ENCODE data around the gene SLC7A10. TPM values are rescaled to one million over a fixed set of nuclear protein-coding genes. Genes with fewer than 3 reads are reported as not detected.

SLC7A10 gene
- total RNA-seq, 2 experiments from 2014 or later: not detected

- POLR2A ChIA-PET: no interaction called here
- no peak for DNase-seq (ENCODE audit: low spot score)
- H4K20me1 ChIP-seq (ENCODE audit: insufficient read depth, low read length): no peaks in the 10 kb centered on the region
- TF ChIP-seq, protein P1, sequence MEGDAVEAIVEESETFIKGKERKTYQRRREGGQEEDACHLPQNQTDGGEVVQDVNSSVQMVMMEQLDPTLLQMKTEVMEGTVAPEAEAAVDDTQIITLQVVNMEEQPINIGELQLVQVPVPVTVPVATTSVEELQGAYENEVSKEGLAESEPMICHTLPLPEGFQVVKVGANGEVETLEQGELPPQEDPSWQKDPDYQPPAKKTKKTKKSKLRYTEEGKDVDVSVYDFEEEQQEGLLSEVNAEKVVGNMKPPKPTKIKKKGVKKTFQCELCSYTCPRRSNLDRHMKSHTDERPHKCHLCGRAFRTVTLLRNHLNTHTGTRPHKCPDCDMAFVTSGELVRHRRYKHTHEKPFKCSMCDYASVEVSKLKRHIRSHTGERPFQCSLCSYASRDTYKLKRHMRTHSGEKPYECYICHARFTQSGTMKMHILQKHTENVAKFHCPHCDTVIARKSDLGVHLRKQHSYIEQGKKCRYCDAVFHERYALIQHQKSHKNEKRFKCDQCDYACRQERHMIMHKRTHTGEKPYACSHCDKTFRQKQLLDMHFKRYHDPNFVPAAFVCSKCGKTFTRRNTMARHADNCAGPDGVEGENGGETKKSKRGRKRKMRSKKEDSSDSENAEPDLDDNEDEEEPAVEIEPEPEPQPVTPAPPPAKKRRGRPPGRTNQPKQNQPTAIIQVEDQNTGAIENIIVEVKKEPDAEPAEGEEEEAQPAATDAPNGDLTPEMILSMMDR (conservative IDR thresholded peaks at IDR 0.05; ENCODE audit: low read length): no peak
- TF ChIP-seq EZH2phosphoT487 (IDR thresholded peaks at IDR 0.05; ENCODE audit: borderline replicate concordance, low read depth, low read length): no peak
- no peaks in the 10 kb centered on the region for H3K36me3 ChIP-seq (ENCODE audit: insufficient read depth, low read length)
- H3K4me1 ChIP-seq (ENCODE audit: insufficient read depth, low read length, poor library complexity, severe bottlenecking): no peaks in the 10 kb centered on the region
- H3K27ac ChIP-seq (ENCODE audit: low read depth, low read length, poor library complexity, severe bottlenecking): no peak overlapping the region
- BruUV-seq (replicated peaks): no TSS peak
- no peaks in the 10 kb centered on the region for H3K79me2 ChIP-seq (ENCODE audit: insufficient read depth, low read depth, low read length)
- H3K9me2 ChIP-seq (ENCODE audit: insufficient read depth, low read length): no peaks in the 10 kb centered on the region
- no peak overlapping the region for H3K4me2 ChIP-seq (ENCODE audit: low read length)
- peaks cover 9% of the 10 kb centered on the region; the same call in 1 of the 2 replicates for H3K9me3 ChIP-seq (ENCODE audit: low read length)
- no peak overlapping the region for H3K4me3 ChIP-seq (ENCODE audit: low read depth, low read length, poor library complexity, severe bottlenecking)
- CTCF ChIA-PET (ENCODE audit: unreplicated experiment): no interaction called here
- intact Hi-C loops (cut with micrococcal nuclease; ENCODE audit: unreplicated experiment): no loop called here
- no peak overlapping the region for H2AFZ ChIP-seq (ENCODE audit: low read length)
Observed at GRCh38 chr19:33252971-33253370, 27.3 kb upstream of the SLC7A10 start.

DNA sequence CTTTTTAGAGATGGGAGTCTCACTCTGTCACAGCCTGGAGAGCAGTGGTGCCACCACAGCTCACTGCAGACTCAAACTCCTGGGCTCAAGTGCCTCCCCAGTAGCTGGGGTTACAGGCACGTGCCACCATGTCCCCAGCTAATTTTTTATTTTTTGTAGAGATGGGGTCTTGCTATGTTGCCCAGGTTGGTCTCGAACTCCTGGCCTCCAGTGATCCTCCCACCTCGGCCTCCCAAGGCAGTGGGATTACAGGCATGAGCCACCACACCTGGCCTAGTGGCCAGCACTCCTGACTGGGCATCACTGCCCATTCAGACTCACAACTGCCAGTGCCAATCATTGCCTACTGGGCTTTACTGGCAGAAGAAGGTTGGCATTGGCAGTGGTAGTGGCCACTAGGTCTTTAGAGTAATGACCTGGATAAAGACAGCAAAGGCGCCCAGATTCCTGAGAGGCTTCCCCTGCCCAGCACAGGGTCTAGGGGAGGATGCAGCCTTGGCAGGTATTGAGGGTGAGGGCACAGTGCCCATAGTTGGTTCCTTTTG, 26.8 kb upstream of the SLC7A10 start:
- no peak for DNase-seq (ENCODE audit: low spot score)
- H3K9me2 ChIP-seq (ENCODE audit: insufficient read depth, low read length): no peaks in the 10 kb centered on the region
- H3K9me3 ChIP-seq (ENCODE audit: low read length): peaks cover 9% of the 10 kb centered on the region; the same call in 1 of the 2 replicates
- H2AFZ ChIP-seq (ENCODE audit: low read length): no peak overlapping the region
- no peaks in the 10 kb centered on the region for H4K20me1 ChIP-seq (ENCODE audit: insufficient read depth, low read length)
- CTCF ChIA-PET (ENCODE audit: unreplicated experiment): no interaction called here
- intact Hi-C loops (cut with micrococcal nuclease; ENCODE audit: unreplicated experiment): no loop called here
- H3K4me1 ChIP-seq (ENCODE audit: insufficient read depth, low read length, poor library complexity, severe bottlenecking): no peaks in the 10 kb centered on the region
- H3K4me3 ChIP-seq (ENCODE audit: low read depth, low read length, poor library complexity, severe bottlenecking): no peak overlapping the region
- POLR2A ChIA-PET: no interaction called here
- BruUV-seq (replicated peaks): no TSS peak
- H3K27ac ChIP-seq (ENCODE audit: low read depth, low read length, poor library complexity, severe bottlenecking): no peak overlapping the region
- H3K79me2 ChIP-seq (ENCODE audit: insufficient read depth, low read depth, low read length): no peaks in the 10 kb centered on the region
- H3K36me3 ChIP-seq (ENCODE audit: insufficient read depth, low read length): no peaks in the 10 kb centered on the region
- H3K4me2 ChIP-seq (ENCODE audit: low read length): no peak overlapping the region
- TF ChIP-seq, protein P1 (conservative IDR thresholded peaks at IDR 0.05; ENCODE audit: low read length): no peak
- no peak for TF ChIP-seq EZH2phosphoT487 (IDR thresholded peaks at IDR 0.05; ENCODE audit: borderline replicate concordance, low read depth, low read length)

DNA sequence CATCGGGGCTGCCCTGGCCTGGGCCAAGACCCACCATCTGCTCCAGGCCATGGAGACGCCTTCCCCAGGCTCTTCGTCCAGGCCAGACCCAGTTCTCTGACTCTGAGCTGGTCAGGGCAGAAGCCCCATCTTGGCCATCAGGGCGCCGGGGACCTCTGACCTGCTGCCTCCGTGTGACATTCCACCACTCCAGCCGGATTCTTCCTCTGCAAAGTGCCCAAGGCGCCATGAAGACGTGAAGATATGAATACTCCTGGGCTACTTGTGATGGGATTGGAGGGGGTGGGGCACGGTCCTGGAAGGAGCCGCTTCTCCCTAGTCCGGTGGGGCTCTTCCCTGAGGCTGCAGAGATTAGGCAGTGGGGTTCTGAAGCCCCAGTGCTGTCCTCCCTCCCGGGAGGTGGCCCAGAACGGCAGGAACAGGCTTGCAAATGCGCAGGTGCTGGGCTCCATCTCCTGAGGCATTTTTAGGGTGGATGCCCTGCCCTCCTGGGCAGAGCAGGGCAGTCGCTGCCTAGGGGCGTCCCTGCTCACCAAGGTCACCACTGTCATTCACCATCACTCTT, 26.0 kb upstream of the SLC7A10 start:
- Histone ChIP-seq H3K36me3 (ENCODE audit: insufficient read depth, low read length) (no peaks in the 10 kb centered on the region), H3K79me2 (ENCODE audit: insufficient read depth, low read depth, low read length) (no peaks in the 10 kb centered on the region), H3K4me3 (ENCODE audit: low read depth, low read length, poor library complexity, severe bottlenecking) (no peak overlapping the region), H3K4me1 (ENCODE audit: insufficient read depth, low read length, poor library complexity, severe bottlenecking) (no peaks in the 10 kb centered on the region), H3K9me3 (ENCODE audit: low read length) (peaks cover 9% of the 10 kb centered on the region; the same call in 1 of the 2 replicates), H2AFZ (ENCODE audit: low read length) (no peak overlapping the region), H4K20me1 (ENCODE audit: insufficient read depth, low read length) (no peaks in the 10 kb centered on the region), H3K27ac (ENCODE audit: low read depth, low read length, poor library complexity, severe bottlenecking) (no peak overlapping the region), H3K4me2 (ENCODE audit: low read length) (no peak overlapping the region), H3K9me2 (ENCODE audit: insufficient read depth, low read length) (no peaks in the 10 kb centered on the region)
- ChIA-PET POLR2A (no interaction called here), CTCF (ENCODE audit: unreplicated experiment) (no interaction called here)
- DNase-seq (ENCODE audit: low spot score): no peak
- TF ChIP-seq, protein P1 (conservative IDR thresholded peaks at IDR 0.05; ENCODE audit: low read length): no peak
- TF ChIP-seq EZH2phosphoT487 (IDR thresholded peaks at IDR 0.05; ENCODE audit: borderline replicate concordance, low read depth, low read length): no peak
- BruUV-seq (replicated peaks): no TSS peak
- intact Hi-C loops (cut with micrococcal nuclease; ENCODE audit: unreplicated experiment): no loop called here
